Muscle of back (tissue), 11 donors: Measurements from ENCODE around the gene RSPH9. TPM values are rescaled to one million over a fixed set of nuclear protein-coding genes. Genes with fewer than 3 reads are reported as not detected.
A peak's percentile ranks its signal among the peaks of the same experiment; 100 is the strongest.
"Not testable (repeated sequence)": the region's sequence is repeated elsewhere in the genome, so short reads cannot be mapped to it uniquely, and the experiment has no call there.

Experiments
- DNase-seq, 3 donors: peaks; one replicate each; pipeline versions ENCODE4 v3.0.0 to v3.0.0-alpha.2; 2013
- polyA plus RNA-seq, 10 donors: library from polyadenylated mRNA; unstranded; fragments of 120-200 nt; gene quantifications; one replicate each; pipeline ENCODE4 v1.2.1, GENCODE V29; 2013; ENCODE audit not compliant: insufficient read length in 10 of 10

RSPH9 gene
- polyA plus RNA-seq, 10 donors, result 0.28 to 1.1 (median 0.70) TPM

GRCh38 chr6:43682724-43683429 is 38.0 kb downstream of the RSPH9 start:
- peak in 1 of 3 donors; percentile 25 for DNase-seq

GRCh38 chr6:43683708-43684455 is 39.0 kb downstream of the RSPH9 start:
- no peak for DNase-seq

- no peak for DNase-seq
Measured at GRCh38 chr6:43687079-43687436, 42.2 kb downstream of the RSPH9 start.

- DNase-seq, result peak in 2 of 3 donors; percentile 76 to 92
Measured at GRCh38 chr6:43687437-43688347, 42.9 kb downstream of the RSPH9 start, which contains the start of gene MRPS18A. Gene MRPS18A (minus strand): TSS chr6:43687791. CDS start chr6:43687779, 12 bp downstream.

GRCh38 chr6:43689421-43689820 is 44.6 kb downstream of the RSPH9 start:
- DNase-seq, result no peak

GRCh38 chr6:43695215-43695966 is 50.6 kb downstream of the RSPH9 start:
- peak in 1 of 3 donors; percentile 90 for DNase-seq

GRCh38 chr6:43695967-43696291 is 51.1 kb downstream of the RSPH9 start:
- no peak for DNase-seq

GRCh38 chr6:43697421-43697820 is 52.6 kb downstream of the RSPH9 start:
- no peak for DNase-seq

- peak in 1 of 3 donors; percentile 78 for DNase-seq
Measured at GRCh38 chr6:43698584-43699349, 53.9 kb downstream of the RSPH9 start.

- DNase-seq, result peak in 1 of 3 donors; percentile 78
Measured at GRCh38 chr6:43699564-43700186, 54.8 kb downstream of the RSPH9 start.

GRCh38 chr6:43700939-43701560 is 56.2 kb downstream of the RSPH9 start:
- DNase-seq, result not testable (repeated sequence)

- no peak for DNase-seq
Measured at GRCh38 chr6:43702171-43702533, 57.3 kb downstream of the RSPH9 start.

GRCh38 chr6:43702534-43703440 is 58.0 kb downstream of the RSPH9 start:
- DNase-seq, result peak; percentile 81 to 92 (median 87)

GRCh38 chr6:43703512-43704429 is 58.9 kb downstream of the RSPH9 start:
- peak in 1 of 3 donors; percentile 9 for DNase-seq

GRCh38 chr6:43705996-43706395 is 61.2 kb downstream of the RSPH9 start:
- DNase-seq, result peak in 2 of 3 donors; percentile 52 to 82

- peak in 1 of 3 donors; percentile 54 for DNase-seq
Measured at GRCh38 chr6:43706788-43707187, 62.0 kb downstream of the RSPH9 start.

- DNase-seq, result no peak
Measured at GRCh38 chr6:43707269-43707668, 62.4 kb downstream of the RSPH9 start.
